Measurements from ENCODE around the gene GPR176. TPM values are rescaled to one million over a fixed set of nuclear protein-coding genes. Genes with fewer than 3 reads are reported as not detected.

GPR176 gene
- total RNA-seq, 2 experiments from 2014 or later: 0.57 TPM; not detected in 1

- Histone ChIP-seq H3K27ac (ENCODE audit: low read depth, low read length, poor library complexity, severe bottlenecking) (no peak overlapping the region), H3K4me3 (ENCODE audit: low read depth, low read length, poor library complexity, severe bottlenecking) (no peak overlapping the region), H3K36me3 (ENCODE audit: insufficient read depth, low read length) (no peaks in the 10 kb centered on the region), H3K79me2 (ENCODE audit: insufficient read depth, low read depth, low read length) (no peaks in the 10 kb centered on the region), H2AFZ (ENCODE audit: low read length) (no peak overlapping the region; the same call in 1 of the 2 replicates), H3K9me2 (ENCODE audit: insufficient read depth, low read length) (no peaks in the 10 kb centered on the region), H3K9me3 (ENCODE audit: low read length) (no peaks in the 10 kb centered on the region), H4K20me1 (ENCODE audit: insufficient read depth, low read length) (no peaks in the 10 kb centered on the region), H3K4me2 (ENCODE audit: low read length) (peak overlapping the region; percentile 42; the same call in 1 of the 2 replicates), H3K4me1 (ENCODE audit: insufficient read depth, low read length, poor library complexity, severe bottlenecking) (peaks cover 13% of the 10 kb centered on the region)
- DNase-seq (ENCODE audit: low spot score): peak; percentile 16
- POLR2A ChIA-PET: no interaction called here
- intact Hi-C loops (cut with micrococcal nuclease; ENCODE audit: unreplicated experiment): no loop called here
- BruUV-seq (replicated peaks): no TSS peak
- CTCF ChIA-PET (ENCODE audit: unreplicated experiment): no interaction called here
- TF ChIP-seq EZH2phosphoT487 (IDR thresholded peaks at IDR 0.05; ENCODE audit: borderline replicate concordance, low read depth, low read length): no peak
- TF ChIP-seq CTCF (conservative IDR thresholded peaks at IDR 0.05; ENCODE audit: low read length): no peak
These were observed 19.7 kb upstream of the GPR176 start for GRCh38 chr15:39939487-39940452.

GRCh38 chr15:39937696-39938095, 17.6 kb upstream of the GPR176 start:
- no peak overlapping the region for H2AFZ ChIP-seq (ENCODE audit: low read length)
- H3K9me2 ChIP-seq (ENCODE audit: insufficient read depth, low read length): no peaks in the 10 kb centered on the region
- H4K20me1 ChIP-seq (ENCODE audit: insufficient read depth, low read length): no peaks in the 10 kb centered on the region
- H3K27ac ChIP-seq (ENCODE audit: low read depth, low read length, poor library complexity, severe bottlenecking): no peak overlapping the region
- POLR2A ChIA-PET: interaction anchor here (1.8 kb wide), 1 partner anchor 8 kb away, joined by 5 read pairs; no protein-coding TSS in a partner anchor
- H3K4me3 ChIP-seq (ENCODE audit: low read depth, low read length, poor library complexity, severe bottlenecking): no peak overlapping the region
- no peaks in the 10 kb centered on the region for H3K36me3 ChIP-seq (ENCODE audit: insufficient read depth, low read length)
- no peak for TF ChIP-seq CTCF (conservative IDR thresholded peaks at IDR 0.05; ENCODE audit: low read length)
- H3K4me1 ChIP-seq (ENCODE audit: insufficient read depth, low read length, poor library complexity, severe bottlenecking): peaks cover 17% of the 10 kb centered on the region
- H3K4me2 ChIP-seq (ENCODE audit: low read length): no peak overlapping the region
- no peak for DNase-seq (ENCODE audit: low spot score)
- CTCF ChIA-PET (ENCODE audit: unreplicated experiment): interaction anchor here (0.6 kb wide), 1 partner anchor 24 kb away, joined by 4 read pairs; no protein-coding TSS in a partner anchor
- H3K9me3 ChIP-seq (ENCODE audit: low read length): no peaks in the 10 kb centered on the region
- BruUV-seq (replicated peaks): no TSS peak
- H3K79me2 ChIP-seq (ENCODE audit: insufficient read depth, low read depth, low read length): no peaks in the 10 kb centered on the region
- intact Hi-C loops (cut with micrococcal nuclease; ENCODE audit: unreplicated experiment): no loop called here

- H2AFZ ChIP-seq (ENCODE audit: low read length): no peak overlapping the region
- no TSS peak for BruUV-seq (replicated peaks)
- no peak for TF ChIP-seq EZH2phosphoT487 (IDR thresholded peaks at IDR 0.05; ENCODE audit: borderline replicate concordance, low read depth, low read length)
- no peak for TF ChIP-seq CTCF (conservative IDR thresholded peaks at IDR 0.05; ENCODE audit: low read length)
- no peaks in the 10 kb centered on the region for H4K20me1 ChIP-seq (ENCODE audit: insufficient read depth, low read length)
- no peak overlapping the region for H3K4me2 ChIP-seq (ENCODE audit: low read length)
- intact Hi-C loops (cut with micrococcal nuclease; ENCODE audit: unreplicated experiment): no loop called here
- H3K4me3 ChIP-seq (ENCODE audit: low read depth, low read length, poor library complexity, severe bottlenecking): no peak overlapping the region
- ChIA-PET CTCF (ENCODE audit: unreplicated experiment) (no interaction called here), POLR2A (interaction anchor here (0.6 to 1.8 kb wide), 2 partner anchors 9 to 140 kb away, joined by 3 to 5 read pairs; no protein-coding TSS in a partner anchor)
- H3K79me2 ChIP-seq (ENCODE audit: insufficient read depth, low read depth, low read length): no peaks in the 10 kb centered on the region
- DNase-seq (ENCODE audit: low spot score): no peak
- no peak overlapping the region for H3K27ac ChIP-seq (ENCODE audit: low read depth, low read length, poor library complexity, severe bottlenecking)
- H3K9me3 ChIP-seq (ENCODE audit: low read length): no peaks in the 10 kb centered on the region
- no peaks in the 10 kb centered on the region for H3K9me2 ChIP-seq (ENCODE audit: insufficient read depth, low read length)
- H3K36me3 ChIP-seq (ENCODE audit: insufficient read depth, low read length): no peaks in the 10 kb centered on the region
- peaks cover 17% of the 10 kb centered on the region for H3K4me1 ChIP-seq (ENCODE audit: insufficient read depth, low read length, poor library complexity, severe bottlenecking)
These were observed 16.6 kb upstream of the GPR176 start for GRCh38 chr15:39936681-39937080.

Measured in OCI-LY7 (cell line).